Astrocyte of the cerebellum (primary cell): ENCODE results near the gene TMEM252.

ENCODE experiments used
- DNase-seq: peaks from one replicate; pipeline ENCODE4 v3.0.0-alpha.2; 2011; ENCODE audit warnings: low read depth
- H3K4me3 ChIP-seq: 2 replicates; pipeline ENCODE4 v1.5.1; 2011; ENCODE audit warnings: mild to moderate bottlenecking, low read depth, low read length, moderate library complexity
- in situ Hi-C: cut with HindIII; loops from 2 replicates; pipeline ENCODE4 v1.10.0; 2017; ENCODE audit warnings: low sequenced_read_pairs
- TF ChIP-seq, protein P1 (sequence below): IDR thresholded peaks from 2 replicates; pipeline ENCODE4 v1.5.1; 2012; ENCODE audit warnings: low read length, low read depth, moderate library complexity, mild to moderate bottlenecking; ENCODE audit errors: missing control alignments

Gene TMEM252

DNA sequence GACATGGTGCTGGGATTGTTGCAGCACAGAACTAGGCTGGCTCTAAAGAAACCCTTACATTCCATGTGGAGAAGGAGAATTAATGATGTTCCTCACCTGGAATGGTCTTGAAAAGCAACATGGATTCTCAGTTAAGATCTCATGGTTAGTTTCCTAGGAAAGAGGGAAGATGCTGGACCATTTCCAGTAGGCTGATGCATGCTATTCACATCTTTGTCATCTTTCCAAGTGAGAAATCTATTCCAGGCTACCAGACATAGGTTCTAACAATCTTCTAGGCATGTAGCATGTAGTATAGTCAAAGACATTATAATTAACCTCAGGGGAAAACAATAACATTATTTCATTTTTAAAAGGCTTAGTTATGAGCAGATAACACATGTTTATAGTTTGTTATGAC lies 44.3 kb downstream of the TMEM252 start:
- in situ Hi-C loops = no loop called here
- TF ChIP-seq, protein P1, sequence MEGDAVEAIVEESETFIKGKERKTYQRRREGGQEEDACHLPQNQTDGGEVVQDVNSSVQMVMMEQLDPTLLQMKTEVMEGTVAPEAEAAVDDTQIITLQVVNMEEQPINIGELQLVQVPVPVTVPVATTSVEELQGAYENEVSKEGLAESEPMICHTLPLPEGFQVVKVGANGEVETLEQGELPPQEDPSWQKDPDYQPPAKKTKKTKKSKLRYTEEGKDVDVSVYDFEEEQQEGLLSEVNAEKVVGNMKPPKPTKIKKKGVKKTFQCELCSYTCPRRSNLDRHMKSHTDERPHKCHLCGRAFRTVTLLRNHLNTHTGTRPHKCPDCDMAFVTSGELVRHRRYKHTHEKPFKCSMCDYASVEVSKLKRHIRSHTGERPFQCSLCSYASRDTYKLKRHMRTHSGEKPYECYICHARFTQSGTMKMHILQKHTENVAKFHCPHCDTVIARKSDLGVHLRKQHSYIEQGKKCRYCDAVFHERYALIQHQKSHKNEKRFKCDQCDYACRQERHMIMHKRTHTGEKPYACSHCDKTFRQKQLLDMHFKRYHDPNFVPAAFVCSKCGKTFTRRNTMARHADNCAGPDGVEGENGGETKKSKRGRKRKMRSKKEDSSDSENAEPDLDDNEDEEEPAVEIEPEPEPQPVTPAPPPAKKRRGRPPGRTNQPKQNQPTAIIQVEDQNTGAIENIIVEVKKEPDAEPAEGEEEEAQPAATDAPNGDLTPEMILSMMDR = no peak

DNA sequence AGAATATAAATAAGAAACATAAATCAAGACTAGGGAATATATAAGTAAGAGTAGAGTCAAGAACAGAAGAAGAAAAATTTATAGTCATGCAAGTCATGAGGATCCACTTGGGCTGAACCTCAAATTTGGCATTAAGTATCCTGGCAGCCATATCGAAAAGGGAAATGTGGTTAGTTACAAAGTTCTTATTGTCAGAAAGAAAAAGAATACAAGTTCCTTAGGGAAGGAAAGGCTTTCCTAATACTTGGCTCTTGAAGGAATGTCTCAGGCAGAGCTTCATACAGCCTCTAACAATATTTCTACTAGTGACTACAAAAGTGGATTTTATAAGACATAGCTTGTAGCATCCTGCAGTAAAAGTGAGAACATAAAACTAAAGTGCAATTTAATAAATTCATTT lies 45.4 kb downstream of the TMEM252 start:
- H3K4me3 ChIP-seq = no peak overlapping the region
- in situ Hi-C loops = no loop called here
- DNase-seq = no peak
- TF ChIP-seq, protein P1 = no peak

More for the DNA sequence above, 44.3 kb downstream of the TMEM252 start:
- no peak overlapping the region for H3K4me3 ChIP-seq
- no peak for DNase-seq

DNA sequence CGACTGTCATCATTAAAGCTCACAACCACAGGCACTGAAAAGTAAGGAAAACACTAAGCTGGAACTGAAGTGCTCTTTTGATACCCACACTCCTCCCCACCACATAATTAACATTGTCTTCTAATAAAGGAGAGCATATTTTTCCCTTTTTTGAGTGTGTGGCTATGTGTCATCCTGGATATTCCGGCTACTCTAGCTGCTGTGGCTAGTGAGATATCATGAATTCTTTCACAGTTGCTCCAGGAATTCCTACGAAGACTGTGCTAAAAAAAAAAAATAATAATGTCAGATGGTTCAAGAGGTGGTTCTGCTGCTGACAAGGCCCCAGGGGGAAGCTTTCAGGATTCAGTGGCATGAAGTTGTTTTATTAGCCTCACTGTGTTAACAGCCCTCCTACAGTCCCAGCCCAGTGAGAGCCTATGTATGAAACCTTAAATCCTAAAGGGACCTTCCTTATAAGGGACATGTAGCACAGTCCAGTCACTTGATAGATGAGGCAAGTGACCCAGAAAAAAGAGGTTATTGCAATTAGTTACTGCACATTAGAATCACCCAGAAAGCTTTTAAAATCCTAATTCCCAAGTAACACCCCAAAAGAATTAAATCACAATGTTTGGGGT lies 46.6 kb downstream of the TMEM252 start:
- peak; percentile 15 for DNase-seq
- TF ChIP-seq, protein P1 = no peak
- in situ Hi-C loops = no loop called here
- H3K4me3 ChIP-seq = no peak overlapping the region

DNA sequence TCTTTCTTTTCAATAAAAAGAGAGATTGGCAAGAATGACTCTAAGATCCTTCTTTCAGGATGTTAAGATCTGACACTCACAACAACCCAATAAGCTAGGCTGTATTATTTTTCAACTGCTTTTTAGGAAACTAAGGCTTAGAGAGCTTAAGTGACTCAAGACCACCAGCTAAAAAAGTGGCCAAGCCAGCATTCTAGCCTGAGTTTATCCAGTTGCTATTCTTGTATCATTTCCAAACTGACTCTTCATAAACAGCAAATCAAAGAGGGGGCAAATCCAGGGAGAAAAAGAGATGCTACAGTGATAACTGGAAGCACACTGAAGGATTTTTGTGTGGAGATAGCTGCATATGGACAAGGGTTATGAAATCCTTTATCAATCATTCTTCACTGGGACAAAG lies 47.1 kb downstream of the TMEM252 start:
- TF ChIP-seq, protein P1 = no peak
- in situ Hi-C loops = no loop called here
- no peak for DNase-seq

DNA sequence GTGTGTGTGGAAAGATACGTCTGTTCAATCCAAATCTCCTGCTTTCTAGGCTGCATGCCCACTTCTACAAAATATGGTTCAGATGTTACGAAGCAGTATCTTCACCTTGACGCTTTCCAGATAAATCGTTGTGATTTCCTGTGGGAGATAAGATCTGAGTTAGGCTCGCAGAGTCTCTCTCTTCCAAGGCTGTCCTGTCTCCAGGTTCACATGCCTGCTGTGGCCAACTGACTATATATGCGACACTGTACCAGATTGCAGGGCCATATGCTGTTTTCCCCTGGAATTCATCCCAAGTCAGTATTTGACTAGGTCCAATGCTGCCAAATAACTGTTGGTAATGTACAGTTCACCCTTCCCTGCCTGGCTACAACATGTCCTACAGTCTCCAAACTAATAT lies 47.9 kb downstream of the TMEM252 start:
- TF ChIP-seq, protein P1 = no peak
- H3K4me3 ChIP-seq = no peak overlapping the region
- in situ Hi-C loops = no loop called here
- no peak for DNase-seq

More for the DNA sequence above, 47.1 kb downstream of the TMEM252 start:
- no peak overlapping the region for H3K4me3 ChIP-seq

DNA sequence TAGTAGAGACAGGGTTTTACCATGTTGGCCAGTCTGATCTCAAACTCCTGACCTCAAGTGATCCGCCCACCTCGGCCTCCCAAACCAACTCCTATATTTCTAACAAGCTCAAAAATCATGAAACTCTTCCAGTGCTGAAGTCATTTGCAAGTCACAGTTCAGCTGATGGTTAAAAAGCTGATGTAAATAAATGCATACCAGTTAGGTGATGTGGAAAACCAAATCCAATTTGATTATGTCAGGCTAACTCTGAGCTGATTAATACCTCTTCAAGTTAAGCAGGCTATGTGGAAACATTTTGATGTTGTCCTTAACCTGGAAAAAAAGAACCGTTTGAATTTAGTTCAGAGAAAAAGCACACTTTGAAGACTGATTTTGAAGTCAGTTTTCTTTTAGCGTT lies 51.0 kb downstream of the TMEM252 start:
- in situ Hi-C loops = no loop called here
- DNase-seq = peak; percentile 50
- TF ChIP-seq, protein P1 = no peak
- H3K4me3 ChIP-seq = no peak overlapping the region
